ENCODE measurements around the gene PLCB4.

DNA sequence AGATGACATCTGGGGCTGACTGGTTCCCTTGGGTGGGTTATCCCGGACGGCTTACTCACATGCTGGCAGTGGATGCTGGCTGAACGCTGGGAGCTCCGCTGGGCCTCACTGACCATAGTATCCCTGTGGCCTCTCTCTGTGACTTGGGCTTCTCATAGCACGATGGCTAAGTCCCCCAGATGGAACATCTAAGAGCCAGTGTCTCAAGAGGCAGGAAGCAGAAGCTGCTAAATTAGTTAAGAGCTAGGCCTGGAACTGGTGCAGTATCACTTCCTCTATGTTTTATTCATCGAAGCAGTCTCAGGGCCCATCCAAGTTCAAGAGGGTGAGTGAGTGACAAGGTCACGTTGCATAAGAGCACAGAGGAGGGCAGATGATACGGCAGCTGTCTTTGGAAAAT lies 329.0 kb downstream of the PLCB4 start:
- TF ChIP-seq, protein P1, sequence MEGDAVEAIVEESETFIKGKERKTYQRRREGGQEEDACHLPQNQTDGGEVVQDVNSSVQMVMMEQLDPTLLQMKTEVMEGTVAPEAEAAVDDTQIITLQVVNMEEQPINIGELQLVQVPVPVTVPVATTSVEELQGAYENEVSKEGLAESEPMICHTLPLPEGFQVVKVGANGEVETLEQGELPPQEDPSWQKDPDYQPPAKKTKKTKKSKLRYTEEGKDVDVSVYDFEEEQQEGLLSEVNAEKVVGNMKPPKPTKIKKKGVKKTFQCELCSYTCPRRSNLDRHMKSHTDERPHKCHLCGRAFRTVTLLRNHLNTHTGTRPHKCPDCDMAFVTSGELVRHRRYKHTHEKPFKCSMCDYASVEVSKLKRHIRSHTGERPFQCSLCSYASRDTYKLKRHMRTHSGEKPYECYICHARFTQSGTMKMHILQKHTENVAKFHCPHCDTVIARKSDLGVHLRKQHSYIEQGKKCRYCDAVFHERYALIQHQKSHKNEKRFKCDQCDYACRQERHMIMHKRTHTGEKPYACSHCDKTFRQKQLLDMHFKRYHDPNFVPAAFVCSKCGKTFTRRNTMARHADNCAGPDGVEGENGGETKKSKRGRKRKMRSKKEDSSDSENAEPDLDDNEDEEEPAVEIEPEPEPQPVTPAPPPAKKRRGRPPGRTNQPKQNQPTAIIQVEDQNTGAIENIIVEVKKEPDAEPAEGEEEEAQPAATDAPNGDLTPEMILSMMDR (IDR thresholded peaks at IDR 0.05): no peak
- no peak for TF ChIP-seq POLR2A (IDR thresholded peaks at IDR 0.05; ENCODE audit: low read depth)
- TF ChIP-seq POLR2AphosphoS5 (IDR thresholded peaks at IDR 0.05): no peak
